OCI-LY7 (cell line): ENCODE results near the gene FAM240B.

ENCODE experiments used
- EZH2phosphoT487 ChIP-seq: fragments of 200-600 bp; sonication (generic); IDR thresholded peaks from 2 replicates; pipeline ENCODE4 v1.6.1; 2018; ENCODE audit warnings: low read depth, borderline replicate concordance, mild to moderate bottlenecking, mixed run types, antibody characterized with exemption, low read length, moderate library complexity, mixed read lengths
- TF ChIP-seq, protein P1 (sequence below): fragments of 200-600 bp; sonication (generic); conservative IDR thresholded peaks from 2 replicates; pipeline ENCODE4 v1.5.1; 2014; ENCODE audit warnings: mild to moderate bottlenecking, antibody characterized with exemption, low read length, moderate library complexity, mixed read lengths

DNA sequence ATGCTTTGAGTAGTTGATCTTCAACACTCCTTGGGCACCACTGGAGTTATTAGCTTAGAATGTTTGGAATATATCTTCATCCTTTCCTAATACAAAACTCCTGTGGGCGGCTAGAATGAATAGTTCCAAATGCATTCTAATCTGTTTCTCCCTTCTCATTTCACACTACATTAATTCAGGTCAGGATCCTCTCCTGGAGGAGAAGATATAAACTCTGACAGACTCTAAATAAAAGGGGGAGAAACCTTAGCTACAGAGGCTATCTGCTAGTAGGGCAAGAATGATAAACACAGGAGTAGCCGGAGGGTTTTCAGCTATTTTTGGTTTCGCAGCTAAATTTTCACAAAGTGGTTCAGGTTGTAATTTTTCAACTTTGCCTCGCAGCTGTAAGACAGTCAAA, 45.2 kb upstream of the FAM240B start:
- TF ChIP-seq, protein P1, sequence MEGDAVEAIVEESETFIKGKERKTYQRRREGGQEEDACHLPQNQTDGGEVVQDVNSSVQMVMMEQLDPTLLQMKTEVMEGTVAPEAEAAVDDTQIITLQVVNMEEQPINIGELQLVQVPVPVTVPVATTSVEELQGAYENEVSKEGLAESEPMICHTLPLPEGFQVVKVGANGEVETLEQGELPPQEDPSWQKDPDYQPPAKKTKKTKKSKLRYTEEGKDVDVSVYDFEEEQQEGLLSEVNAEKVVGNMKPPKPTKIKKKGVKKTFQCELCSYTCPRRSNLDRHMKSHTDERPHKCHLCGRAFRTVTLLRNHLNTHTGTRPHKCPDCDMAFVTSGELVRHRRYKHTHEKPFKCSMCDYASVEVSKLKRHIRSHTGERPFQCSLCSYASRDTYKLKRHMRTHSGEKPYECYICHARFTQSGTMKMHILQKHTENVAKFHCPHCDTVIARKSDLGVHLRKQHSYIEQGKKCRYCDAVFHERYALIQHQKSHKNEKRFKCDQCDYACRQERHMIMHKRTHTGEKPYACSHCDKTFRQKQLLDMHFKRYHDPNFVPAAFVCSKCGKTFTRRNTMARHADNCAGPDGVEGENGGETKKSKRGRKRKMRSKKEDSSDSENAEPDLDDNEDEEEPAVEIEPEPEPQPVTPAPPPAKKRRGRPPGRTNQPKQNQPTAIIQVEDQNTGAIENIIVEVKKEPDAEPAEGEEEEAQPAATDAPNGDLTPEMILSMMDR: no peak
- no peak for TF ChIP-seq EZH2phosphoT487
